Measurements from ENCODE around the gene CLUH. TPM values are rescaled to one million over a fixed set of nuclear protein-coding genes. Genes with fewer than 3 reads are reported as not detected.

The CLUH gene
- total RNA-seq, 1 donor from 2014 or later: 41.9 TPM

GRCh38 chr17:2719861-2720260 is 8.3 kb upstream of the CLUH start:
- no peak overlapping the region for H3K4me3 ChIP-seq (ENCODE audit: low read depth, low read length)
- no peak for TF ChIP-seq CTCF (IDR thresholded peaks at IDR 0.05; ENCODE audit: insufficient read depth, low read length, severe bottlenecking)
- no peaks in the 10 kb centered on the region for H3K27me3 ChIP-seq (ENCODE audit: control insufficient read depth, insufficient read depth, low read length)
- no peak for DNase-seq (ENCODE audit: low read depth)
- peak; percentile 18 for FAIRE-seq
- no peaks in the 10 kb centered on the region for H3K36me3 ChIP-seq (ENCODE audit: control insufficient read depth, insufficient read depth, low read length)

GRCh38 chr17:2718150-2718938 is 6.8 kb upstream of the CLUH start:
- H3K27me3 ChIP-seq (ENCODE audit: control insufficient read depth, insufficient read depth, low read length): no peaks in the 10 kb centered on the region
- FAIRE-seq (no peak), DNase-seq (ENCODE audit: low read depth) (peak; percentile 26)
- H3K36me3 ChIP-seq (ENCODE audit: control insufficient read depth, insufficient read depth, low read length): no peaks in the 10 kb centered on the region
- TF ChIP-seq CTCF (IDR thresholded peaks at IDR 0.05; ENCODE audit: insufficient read depth, low read length, severe bottlenecking): no peak
- no peak overlapping the region for H3K4me3 ChIP-seq (ENCODE audit: low read depth, low read length)

GRCh38 chr17:2716649-2717048 is 5.1 kb upstream of the CLUH start:
- DNase-seq (ENCODE audit: low read depth) (no peak), FAIRE-seq (no peak)
- H3K27me3 ChIP-seq (ENCODE audit: control insufficient read depth, insufficient read depth, low read length): no peaks in the 10 kb centered on the region
- no peak for TF ChIP-seq CTCF (IDR thresholded peaks at IDR 0.05; ENCODE audit: insufficient read depth, low read length, severe bottlenecking)
- no peak overlapping the region for H3K4me3 ChIP-seq (ENCODE audit: low read depth, low read length)
- no peaks in the 10 kb centered on the region for H3K36me3 ChIP-seq (ENCODE audit: control insufficient read depth, insufficient read depth, low read length)

- DNase-seq (ENCODE audit: low read depth): no peak
- Histone ChIP-seq H3K27me3 (ENCODE audit: control insufficient read depth, insufficient read depth, low read length) (no peaks in the 10 kb centered on the region), H3K4me3 (ENCODE audit: low read depth, low read length) (no peak overlapping the region), H3K36me3 (ENCODE audit: control insufficient read depth, insufficient read depth, low read length) (no peaks in the 10 kb centered on the region)
- TF ChIP-seq CTCF (IDR thresholded peaks at IDR 0.05; ENCODE audit: insufficient read depth, low read length, severe bottlenecking): no peak
- FAIRE-seq: no peak
Observed at GRCh38 chr17:2713881-2714280, 2.3 kb upstream of the CLUH start.

GRCh38 chr17:2712300-2713043 is 908 bp upstream of the CLUH start:
- Histone ChIP-seq H3K4me3 (ENCODE audit: low read depth, low read length) (peak overlapping the region; percentile 80), H3K27me3 (ENCODE audit: control insufficient read depth, insufficient read depth, low read length) (no peaks in the 10 kb centered on the region), H3K36me3 (ENCODE audit: control insufficient read depth, insufficient read depth, low read length) (peaks cover 1% of the 10 kb centered on the region)
- TF ChIP-seq CTCF (IDR thresholded peaks at IDR 0.05; ENCODE audit: insufficient read depth, low read length, severe bottlenecking): no peak
- no peak for DNase-seq (ENCODE audit: low read depth)
- FAIRE-seq: peak; percentile 36

Measured in bronchial epithelial cell (primary cell).